H1 (cell line): ENCODE measurements around the gene LCN12.

ENCODE experiments used
- ASH2L ChIP-seq: fragments of 200-600, 300-600 bp; sonication (generic); IDR thresholded peaks from one replicate; pipeline ENCODE4 v1.7.1; 2017; ENCODE audit warnings: low read length
- CEBPB ChIP-seq: IDR thresholded peaks from 2 replicates; pipeline ENCODE4 v1.6.1; 2012; ENCODE audit warnings: low read depth, low read length
- CREB1 ChIP-seq: IDR thresholded peaks from 2 replicates; pipeline ENCODE4 v1.6.1; 2012; ENCODE audit warnings: inconsistent platforms
- CTCF ChIP-seq, 3 experiments: IDR thresholded peaks; 1 replicate in 2 of 3; 2 replicates in 1 of 3; pipeline versions ENCODE4 v1.5.1 to v1.6.1; 2011; ENCODE audit warnings: low read length in 3 of 3, mild to moderate bottlenecking in 3 of 3, inconsistent platforms in 2 of 3, low read depth in 1 of 3, moderate library complexity in 1 of 3; ENCODE audit not compliant: insufficient read depth in 1 of 3; ENCODE audit errors: control extremely low read depth in 1 of 3
- EP300 ChIP-seq, 2 experiments: IDR thresholded peaks; 1 replicate in 1 of 2; 2 replicates in 1 of 2; pipeline ENCODE4 v1.6.1; 2011 to 2012; ENCODE audit warnings: low read depth in 2 of 2, low read length in 2 of 2, mild to moderate bottlenecking in 2 of 2, borderline replicate concordance in 1 of 2, inconsistent platforms in 1 of 2, moderate library complexity in 1 of 2
- EZH2 ChIP-seq: fragments of 200-600 bp; sonication (generic); IDR thresholded peaks from 2 replicates; pipeline ENCODE4 v1.7.1; 2012; ENCODE audit warnings: low read depth, mild to moderate bottlenecking, moderate library complexity, low read length, inconsistent platforms; ENCODE audit not compliant: severe bottlenecking
- POLR2A ChIP-seq, 2 experiments: IDR thresholded peaks; 1 replicate in 1 of 2; 2 replicates in 1 of 2; pipeline ENCODE4 v1.6.1; 2011; ENCODE audit warnings: low read depth in 2 of 2, low read length in 2 of 2, mild to moderate bottlenecking in 2 of 2; ENCODE audit errors: control extremely low read depth in 1 of 2
- SAP30 ChIP-seq: fragments of 300-600 bp; sonication (generic); IDR thresholded peaks from 2 replicates; pipeline ENCODE4 v1.7.1; 2012; ENCODE audit warnings: low read length, moderate library complexity, mild to moderate bottlenecking, inconsistent platforms; ENCODE audit not compliant: insufficient read depth, insufficient replicate concordance
- SIRT6 ChIP-seq: IDR thresholded peaks from one replicate; pipeline ENCODE4 v1.7.1; 2012; ENCODE audit warnings: low read length, inconsistent platforms
- SP4 ChIP-seq: IDR thresholded peaks from 2 replicates; pipeline ENCODE4 v1.6.1; 2012; ENCODE audit warnings: low read length, inconsistent platforms
- USF2 ChIP-seq: IDR thresholded peaks from 2 replicates; pipeline ENCODE4 v1.6.1; 2011; ENCODE audit warnings: low read length, improper control_type of control experiment

GRCh38 chr9:136985027-136985602 is 33.0 kb downstream of the LCN12 start:
- TF ChIP-seq SIRT6: no peak
- peak; percentile 64 for TF ChIP-seq EZH2
- no peak for TF ChIP-seq EP300 (IDR thresholded peaks at IDR 0.05; ENCODE audit: borderline replicate concordance in 1 of 2, low read depth in 2 of 2, low read length in 2 of 2)
- no peak for TF ChIP-seq POLR2A (IDR thresholded peaks at IDR 0.05; ENCODE audit: control extremely low read depth in 1 of 2, low read depth in 2 of 2, low read length in 2 of 2)
- no peak for TF ChIP-seq CREB1
- TF ChIP-seq CTCF (IDR thresholded peaks at IDR 0.05; ENCODE audit: control extremely low read depth in 1 of 3, insufficient read depth in 1 of 3, low read depth in 1 of 3, low read length in 3 of 3): no peak
- TF ChIP-seq USF2: no peak
- no peak for TF ChIP-seq CEBPB
- no peak for TF ChIP-seq SP4
- no peak for TF ChIP-seq SAP30
- no peak for TF ChIP-seq ASH2L
